ENCODE results near the gene PPOX. TPM values are rescaled to one million over a fixed set of nuclear protein-coding genes. Genes with fewer than 3 reads are reported as not detected.

The PPOX gene
- total RNA-seq, 4 donors from 2014 or later = 12.8 to 22.1 (median 15.8) TPM

GRCh38 chr1:161159913-161160243 is 6.3 kb upstream of the PPOX start:
- WGBS = 0% methylated on average over 8 of the region's 11 CpGs
- Histone ChIP-seq H3K27me3 (no peaks in the 10 kb centered on the region), H3K9me3 (no peaks in the 10 kb centered on the region), H3K4me3 (peak overlapping the region; percentile 81 to 88 (median 86)), H3K27ac (replicated peaks in 1 of 4) (peak overlapping the region; percentile 87 to 90 (median 88)), H3K36me3 (peaks cover 5 to 64% (median 44%) of the 10 kb centered on the region in 4 donors), H3K4me1 (peaks cover 29 to 52% (median 42%) of the 10 kb centered on the region in 4 donors)
- intact Hi-C loops (cut with DNase I) = no loop called here
- TF ChIP-seq, protein P1, sequence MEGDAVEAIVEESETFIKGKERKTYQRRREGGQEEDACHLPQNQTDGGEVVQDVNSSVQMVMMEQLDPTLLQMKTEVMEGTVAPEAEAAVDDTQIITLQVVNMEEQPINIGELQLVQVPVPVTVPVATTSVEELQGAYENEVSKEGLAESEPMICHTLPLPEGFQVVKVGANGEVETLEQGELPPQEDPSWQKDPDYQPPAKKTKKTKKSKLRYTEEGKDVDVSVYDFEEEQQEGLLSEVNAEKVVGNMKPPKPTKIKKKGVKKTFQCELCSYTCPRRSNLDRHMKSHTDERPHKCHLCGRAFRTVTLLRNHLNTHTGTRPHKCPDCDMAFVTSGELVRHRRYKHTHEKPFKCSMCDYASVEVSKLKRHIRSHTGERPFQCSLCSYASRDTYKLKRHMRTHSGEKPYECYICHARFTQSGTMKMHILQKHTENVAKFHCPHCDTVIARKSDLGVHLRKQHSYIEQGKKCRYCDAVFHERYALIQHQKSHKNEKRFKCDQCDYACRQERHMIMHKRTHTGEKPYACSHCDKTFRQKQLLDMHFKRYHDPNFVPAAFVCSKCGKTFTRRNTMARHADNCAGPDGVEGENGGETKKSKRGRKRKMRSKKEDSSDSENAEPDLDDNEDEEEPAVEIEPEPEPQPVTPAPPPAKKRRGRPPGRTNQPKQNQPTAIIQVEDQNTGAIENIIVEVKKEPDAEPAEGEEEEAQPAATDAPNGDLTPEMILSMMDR (IDR thresholded peaks at IDR 0.05) = no peak
- TF ChIP-seq POLR2A (IDR thresholded peaks at IDR 0.05; ENCODE audit: low read depth) (no peak), POLR2AphosphoS5 (IDR thresholded peaks at IDR 0.05) (no peak), EP300 (IDR thresholded peaks at IDR 0.05) (no peak)
- DNase-seq (ENCODE audit: extremely low spot score) = no peak

DNA sequence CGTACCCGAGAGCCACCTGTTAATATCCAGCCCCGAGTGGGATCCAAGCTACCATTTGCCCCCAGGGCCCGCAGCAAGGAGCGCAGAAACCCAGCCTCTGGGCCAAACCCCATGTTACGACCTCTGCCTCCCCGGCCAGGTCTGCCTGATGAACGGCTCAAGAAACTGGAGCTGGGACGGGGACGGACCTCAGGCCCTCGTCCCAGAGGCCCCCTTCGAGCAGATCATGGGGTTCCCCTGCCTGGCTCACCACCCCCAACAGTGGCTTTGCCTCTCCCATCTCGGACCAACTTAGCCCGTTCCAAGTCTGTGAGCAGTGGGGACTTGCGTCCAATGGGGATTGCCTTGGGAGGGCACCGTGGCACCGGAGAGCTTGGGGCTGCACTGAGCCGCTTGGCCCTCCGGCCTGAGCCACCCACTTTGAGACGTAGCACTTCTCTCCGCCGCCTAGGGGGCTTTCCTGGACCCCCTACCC is 5.5 kb upstream of the PPOX start:
- H3K36me3 ChIP-seq = peaks cover 5 to 66% (median 45%) of the 10 kb centered on the region in 4 donors
- H3K4me3 ChIP-seq = peak overlapping the region in 2 of 4 donors; percentile 84 to 88
- peaks cover 34 to 52% (median 45%) of the 10 kb centered on the region in 4 donors for H3K4me1 ChIP-seq

DNA sequence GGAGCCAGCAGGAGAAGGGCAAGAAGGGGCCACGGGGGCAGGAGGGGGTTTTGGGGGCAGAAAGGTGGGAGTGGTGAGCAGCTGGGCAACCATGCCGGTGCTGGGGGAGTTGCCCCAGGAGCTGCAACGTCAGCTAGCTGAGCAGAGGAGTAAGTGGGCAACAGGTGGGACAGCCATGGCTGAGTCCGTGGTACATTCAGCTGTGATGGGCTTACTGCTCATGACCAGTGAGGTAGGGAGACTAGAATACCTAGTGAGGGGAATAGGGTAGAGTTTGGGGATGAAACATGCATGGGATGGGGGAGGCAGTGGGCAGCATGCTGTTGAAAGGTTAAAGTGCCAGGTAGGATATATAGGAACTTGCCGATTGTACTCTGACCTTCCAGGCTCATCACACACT is 4.6 kb upstream of the PPOX start:
- Histone ChIP-seq H3K4me3 (no peak overlapping the region), H3K27me3 (peaks cover 0 to 3% (median 0%) of the 10 kb centered on the region in 4 donors), H3K4me1 (peaks cover 34 to 53% (median 47%) of the 10 kb centered on the region in 4 donors), H3K36me3 (peaks cover 5 to 65% (median 44%) of the 10 kb centered on the region in 4 donors), H3K9me3 (no peaks in the 10 kb centered on the region), H3K27ac (replicated peaks in 1 of 4) (no peak overlapping the region)
- intact Hi-C loops (cut with DNase I) = no loop called here
- TF ChIP-seq POLR2AphosphoS5 (IDR thresholded peaks at IDR 0.05) = no peak
- TF ChIP-seq EP300 (IDR thresholded peaks at IDR 0.05) = no peak
- no peak for TF ChIP-seq POLR2A (IDR thresholded peaks at IDR 0.05; ENCODE audit: low read depth)
- TF ChIP-seq, protein P1 (IDR thresholded peaks at IDR 0.05) = no peak
- no peak for DNase-seq (ENCODE audit: extremely low spot score)
- 74% methylated on average over 5 of the region's 5 CpGs for WGBS

More for the DNA sequence above, 5.5 kb upstream of the PPOX start:
- 92% methylated on average over 15 of the region's 22 CpGs for WGBS
- H3K27ac ChIP-seq (replicated peaks in 1 of 4) = peak overlapping the region in 3 of 4 donors; percentile 87 to 90 (median 88)
- TF ChIP-seq POLR2AphosphoS5 (IDR thresholded peaks at IDR 0.05) (no peak), POLR2A (IDR thresholded peaks at IDR 0.05; ENCODE audit: low read depth) (no peak), EP300 (IDR thresholded peaks at IDR 0.05) (no peak)
- TF ChIP-seq, protein P1 (IDR thresholded peaks at IDR 0.05) = no peak
- H3K9me3 ChIP-seq = no peaks in the 10 kb centered on the region
- H3K27me3 ChIP-seq = peaks cover 0 to 1% (median 0%) of the 10 kb centered on the region in 4 donors
- intact Hi-C loops (cut with DNase I) = no loop called here
- no peak for DNase-seq (ENCODE audit: extremely low spot score)

DNA sequence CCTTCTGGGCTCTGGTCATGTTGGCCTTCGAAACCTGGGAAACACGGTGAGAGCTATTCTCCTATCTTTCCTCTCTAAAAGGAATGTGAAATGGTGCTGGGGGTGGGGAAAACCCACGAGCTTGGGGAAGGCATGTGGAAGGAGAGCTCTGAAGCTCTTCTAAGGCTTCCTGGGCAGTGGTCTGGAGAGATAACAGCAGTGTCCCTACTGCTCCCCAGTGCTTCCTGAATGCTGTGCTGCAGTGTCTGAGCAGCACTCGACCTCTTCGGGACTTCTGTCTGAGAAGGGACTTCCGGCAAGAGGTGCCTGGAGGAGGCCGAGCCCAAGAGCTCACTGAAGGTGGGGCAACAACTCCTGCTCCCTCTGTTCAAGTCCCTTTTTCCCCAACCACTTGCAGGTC is 4.2 kb upstream of the PPOX start:
- WGBS = 87% methylated on average over 7 of the region's 7 CpGs
- Histone ChIP-seq H3K27ac (replicated peaks in 1 of 4) (no peak overlapping the region), H3K4me3 (no peak overlapping the region), H3K4me1 (peaks cover 37 to 57% (median 51%) of the 10 kb centered on the region in 4 donors), H3K9me3 (no peaks in the 10 kb centered on the region), H3K27me3 (peaks cover 0 to 3% (median 0%) of the 10 kb centered on the region in 4 donors), H3K36me3 (peaks cover 5 to 61% (median 42%) of the 10 kb centered on the region in 4 donors)
- peak; percentile 55 for DNase-seq (ENCODE audit: extremely low spot score)
- intact Hi-C loops (cut with DNase I) = no loop called here
- TF ChIP-seq, protein P1 (IDR thresholded peaks at IDR 0.05) = no peak
- TF ChIP-seq POLR2A (IDR thresholded peaks at IDR 0.05; ENCODE audit: low read depth) (no peak), EP300 (IDR thresholded peaks at IDR 0.05) (no peak), POLR2AphosphoS5 (IDR thresholded peaks at IDR 0.05) (no peak)

DNA sequence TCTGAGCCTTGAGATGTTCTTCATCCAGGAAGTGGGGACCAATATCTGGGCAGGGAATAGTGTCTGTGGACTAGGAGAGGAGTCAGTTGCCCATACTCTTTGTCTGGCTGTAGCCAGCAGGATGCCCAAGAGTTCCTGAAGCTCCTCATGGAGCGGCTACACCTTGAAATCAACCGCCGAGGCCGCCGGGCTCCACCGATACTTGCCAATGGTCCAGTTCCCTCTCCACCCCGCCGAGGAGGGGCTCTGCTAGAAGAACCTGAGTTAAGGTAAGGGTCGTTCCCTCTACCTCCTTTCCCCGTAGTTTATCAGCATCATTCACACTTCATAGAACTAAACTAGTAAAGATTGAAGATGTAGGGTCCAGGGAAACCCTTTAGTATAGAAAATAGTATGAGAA is 3.4 kb upstream of the PPOX start:
- TF ChIP-seq, protein P1 (IDR thresholded peaks at IDR 0.05) = no peak
- TF ChIP-seq POLR2AphosphoS5 (IDR thresholded peaks at IDR 0.05) (no peak), EP300 (IDR thresholded peaks at IDR 0.05) (no peak), POLR2A (IDR thresholded peaks at IDR 0.05; ENCODE audit: low read depth) (no peak)
- 90% methylated on average over 10 of the region's 10 CpGs for WGBS
- H3K27me3 ChIP-seq = peaks cover 0 to 3% (median 0%) of the 10 kb centered on the region in 4 donors
- H3K4me3 ChIP-seq = no peak overlapping the region
- peak; percentile 83 for DNase-seq (ENCODE audit: extremely low spot score)
- H3K27ac ChIP-seq (replicated peaks in 1 of 4) = no peak overlapping the region
- peaks cover under 1 to 54% (median 37%) of the 10 kb centered on the region in 4 donors for H3K36me3 ChIP-seq
- no peaks in the 10 kb centered on the region for H3K9me3 ChIP-seq
- peaks cover 44 to 65% (median 58%) of the 10 kb centered on the region in 4 donors for H3K4me1 ChIP-seq
- intact Hi-C loops (cut with DNase I) = no loop called here
